GM19240 (cell line): ENCODE data around the gene CDH23.

Experiments
- DNase-seq: peaks from one replicate; pipeline ENCODE4 v3.0.0; 2011; ENCODE audit warnings: low spot score; ENCODE audit not compliant: insufficient read length

Gene CDH23

GRCh38 chr10:71392292-71392691 lies 4.4 kb upstream of the CDH23 start:
- DNase-seq: no peak

DNA sequence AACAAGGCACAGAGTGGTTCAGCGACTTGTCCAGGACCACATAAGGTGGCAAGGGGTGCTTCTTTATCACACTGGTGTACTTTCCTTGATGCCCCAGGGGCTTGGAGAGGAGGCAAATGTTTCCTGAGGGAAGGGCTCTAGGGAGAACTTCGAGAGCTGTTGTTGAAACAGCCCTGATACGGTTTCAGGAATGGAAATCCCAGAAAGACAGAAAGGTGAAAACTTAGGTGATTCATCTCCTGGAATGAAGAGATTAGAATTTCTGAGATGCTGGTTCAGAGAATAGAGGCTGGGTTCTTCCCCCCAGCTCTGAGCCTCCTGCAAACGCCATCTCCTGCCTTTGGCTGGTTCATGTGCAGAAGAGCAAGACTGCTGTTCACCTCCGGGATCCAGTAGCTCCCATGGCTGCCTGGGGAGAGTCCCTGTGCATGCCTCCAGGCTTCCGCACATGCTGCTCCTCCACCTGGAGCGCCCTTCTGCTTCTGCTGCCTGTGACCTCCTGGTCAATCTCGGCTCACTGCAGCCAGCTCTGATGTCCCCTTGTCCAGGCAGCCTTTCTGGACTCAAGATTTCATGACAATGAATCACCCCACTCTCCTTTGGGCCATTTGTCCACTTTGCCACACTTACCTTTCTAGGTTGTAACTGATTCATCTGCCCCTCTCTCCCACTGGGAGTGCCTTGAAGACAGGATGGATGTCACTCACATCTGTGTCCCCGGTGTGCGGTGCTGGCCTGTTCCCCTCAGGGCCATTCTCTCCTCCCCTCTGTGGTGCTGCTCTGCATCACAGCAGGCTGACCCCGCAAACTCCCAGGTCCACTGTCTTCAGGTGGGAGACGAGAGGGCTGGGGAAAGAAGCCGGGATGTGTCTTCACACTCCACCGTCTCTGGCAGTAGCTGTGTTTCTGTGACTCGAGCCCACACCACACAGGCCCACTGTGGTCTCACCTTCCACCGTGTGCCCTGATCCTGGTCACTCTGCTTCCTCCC lies 3.6 kb upstream of the CDH23 start:
- DNase-seq: no peak

- no peak for DNase-seq
Observed at GRCh38 chr10:71393841-71394475, 2.8 kb upstream of the CDH23 start.

- no peak for DNase-seq
Observed at GRCh38 chr10:71394926-71395562, 1.7 kb upstream of the CDH23 start.

DNA sequence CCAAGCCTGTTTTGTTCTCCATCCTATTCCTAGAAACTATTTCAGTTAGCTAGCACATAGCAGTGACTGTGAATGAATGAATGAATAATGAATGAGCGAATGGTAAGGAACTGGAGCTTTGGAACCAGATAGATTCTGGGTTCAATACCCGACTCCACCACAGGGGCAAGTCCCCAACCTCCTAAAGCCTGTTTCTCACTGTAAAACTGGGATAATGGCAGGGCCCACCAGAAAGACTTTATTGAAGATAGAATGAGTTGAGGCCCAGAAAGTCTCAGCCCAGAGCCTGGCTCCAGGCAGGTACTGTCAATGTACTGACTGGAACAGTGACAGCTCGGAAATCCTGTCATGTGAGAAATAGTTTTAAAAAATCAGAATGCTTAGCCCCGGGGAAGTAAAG lies 1.1 kb upstream of the CDH23 start:
- DNase-seq: no peak

DNA sequence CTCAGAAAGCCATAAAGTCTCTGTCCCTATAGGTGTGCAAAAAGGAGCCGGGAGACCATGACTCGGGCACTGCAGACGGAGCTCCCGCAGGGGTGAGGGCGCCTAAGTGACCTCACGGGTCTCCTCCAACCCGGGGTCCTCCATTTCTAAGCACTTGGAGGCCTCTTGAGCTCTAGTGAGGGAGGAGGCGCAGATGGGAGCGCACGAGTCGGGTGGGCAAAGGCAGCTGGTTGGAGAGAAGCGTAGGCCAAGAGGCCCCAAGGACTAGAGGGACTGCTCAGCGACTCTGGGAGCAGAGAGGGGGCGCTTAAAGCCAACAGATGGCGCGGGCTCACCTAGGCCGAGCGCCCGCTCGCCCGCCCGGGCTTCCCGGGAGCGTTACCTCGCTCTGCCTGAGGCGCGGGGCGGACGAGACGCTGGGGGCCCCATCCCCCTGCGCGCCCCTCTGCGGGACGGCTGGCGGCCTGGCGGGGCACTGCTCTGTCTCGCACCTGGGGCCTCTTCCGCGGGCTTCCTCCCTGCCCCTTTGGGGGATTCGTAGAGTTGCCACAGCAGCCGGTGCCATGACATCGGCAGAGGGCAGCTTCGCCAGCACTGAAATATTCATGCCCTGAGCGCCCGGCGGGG lies 523 bp upstream of the CDH23 start:
- no peak for DNase-seq

- DNase-seq: no peak
Observed at GRCh38 chr10:71397296-71398212, 834 bp downstream of the CDH23 start.

- DNase-seq: no peak
Observed at GRCh38 chr10:71398976-71399375, 2.3 kb downstream of the CDH23 start.

DNA sequence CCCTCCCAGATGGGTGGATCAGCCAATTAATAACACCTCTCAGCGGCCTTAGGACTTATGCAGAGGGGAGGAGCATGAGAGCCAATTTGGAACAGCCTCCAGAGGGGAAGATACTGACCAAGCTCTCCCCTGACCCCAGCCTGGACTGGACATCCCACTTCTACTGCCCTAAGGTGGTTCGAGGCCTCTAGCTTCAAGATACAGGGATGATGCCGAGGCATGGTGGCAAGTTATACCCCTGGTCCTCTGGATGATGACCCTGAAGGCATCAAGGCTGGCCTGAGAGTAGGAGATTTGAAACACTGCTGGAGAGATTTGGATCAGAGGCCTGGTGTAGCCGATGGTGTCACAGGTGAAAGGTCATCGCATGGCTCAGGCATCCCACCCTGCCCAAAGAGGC lies 3.2 kb downstream of the CDH23 start:
- no peak for DNase-seq

DNA sequence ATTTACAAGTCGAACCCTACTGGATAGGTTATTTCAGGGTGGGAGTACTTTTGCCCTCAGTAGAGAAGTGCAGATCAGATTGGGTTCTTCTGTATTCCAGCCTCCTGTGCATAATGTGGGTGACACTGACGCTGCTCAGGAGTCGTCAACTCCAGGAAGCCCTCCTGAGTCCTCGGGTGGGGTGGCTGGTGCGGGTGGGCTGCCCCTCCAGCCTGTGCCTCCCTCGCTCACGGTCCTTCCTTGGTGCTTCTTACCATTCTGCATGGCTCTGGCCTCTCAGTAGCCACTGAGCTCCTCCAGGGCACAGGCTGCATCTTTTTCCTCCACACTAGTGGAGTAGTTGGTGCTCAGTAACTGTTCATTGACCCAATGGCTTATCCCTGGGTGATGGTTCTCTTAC lies 4.3 kb downstream of the CDH23 start:
- no peak for DNase-seq

- DNase-seq: no peak
Observed at GRCh38 chr10:71402005-71402404, 5.3 kb downstream of the CDH23 start.

GRCh38 chr10:71404503-71405295 lies 8.0 kb downstream of the CDH23 start:
- DNase-seq: no peak

DNA sequence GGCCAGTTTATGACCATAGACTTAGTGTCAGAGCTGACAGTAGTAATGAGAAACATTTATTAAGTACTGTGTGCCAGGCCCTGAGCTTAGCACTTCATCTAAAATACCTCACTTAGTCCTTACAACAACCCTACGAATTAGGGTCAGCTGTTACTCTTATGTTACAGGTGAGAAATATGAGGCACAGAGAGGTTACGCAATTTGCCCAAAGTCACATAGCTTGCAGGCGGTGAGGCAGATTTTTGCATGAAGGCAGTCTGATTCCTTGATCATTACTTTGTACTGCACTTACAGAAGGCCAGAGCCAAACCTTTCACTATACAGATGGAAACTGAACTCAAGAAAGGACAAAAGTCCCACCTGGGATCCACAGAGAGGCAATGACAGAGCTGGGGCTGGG lies 10.2 kb downstream of the CDH23 start:
- DNase-seq: no peak

DNA sequence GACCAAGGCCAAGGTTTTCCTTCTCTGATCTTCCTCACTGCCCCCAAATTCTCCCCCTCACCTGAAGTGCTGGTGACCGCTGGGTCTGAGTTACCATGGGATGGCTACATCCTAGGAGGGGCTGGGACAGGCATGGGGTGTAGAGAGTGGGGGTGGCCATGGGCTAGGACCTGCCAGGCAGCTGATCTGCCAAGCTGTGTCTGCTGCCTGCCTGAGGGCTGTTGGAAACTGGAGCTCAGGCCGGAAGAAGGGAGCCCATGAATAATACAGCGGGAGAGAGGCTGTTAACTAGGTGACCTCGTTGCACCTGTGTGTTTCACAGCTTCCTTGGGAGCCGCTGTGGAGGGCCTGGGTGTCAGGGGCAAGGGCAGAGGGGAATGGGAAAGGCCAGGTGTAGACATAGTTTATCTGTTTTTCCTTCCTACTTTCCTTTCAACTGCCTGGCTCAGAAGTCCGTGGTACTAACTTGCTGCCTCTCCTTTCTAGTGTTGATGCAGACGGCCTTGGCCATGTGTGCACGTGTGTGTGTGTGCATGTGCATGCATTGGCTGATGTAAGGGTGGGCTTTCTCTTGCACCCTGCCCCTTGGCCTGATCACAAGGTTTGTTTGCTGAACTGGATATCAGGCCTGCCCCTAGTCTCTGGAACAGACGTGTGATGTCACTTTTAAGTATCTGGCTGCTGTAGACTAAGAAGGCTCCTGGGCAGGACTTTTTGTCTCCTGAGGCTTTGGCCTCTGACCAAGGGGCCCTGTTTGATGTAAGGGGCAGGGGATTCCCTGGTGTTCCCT lies 11.9 kb downstream of the CDH23 start:
- DNase-seq: no peak

- DNase-seq: no peak
Observed at GRCh38 chr10:71409516-71410104, 12.9 kb downstream of the CDH23 start.

- no peak for DNase-seq
Observed at GRCh38 chr10:71413581-71413980, 16.9 kb downstream of the CDH23 start.

DNA sequence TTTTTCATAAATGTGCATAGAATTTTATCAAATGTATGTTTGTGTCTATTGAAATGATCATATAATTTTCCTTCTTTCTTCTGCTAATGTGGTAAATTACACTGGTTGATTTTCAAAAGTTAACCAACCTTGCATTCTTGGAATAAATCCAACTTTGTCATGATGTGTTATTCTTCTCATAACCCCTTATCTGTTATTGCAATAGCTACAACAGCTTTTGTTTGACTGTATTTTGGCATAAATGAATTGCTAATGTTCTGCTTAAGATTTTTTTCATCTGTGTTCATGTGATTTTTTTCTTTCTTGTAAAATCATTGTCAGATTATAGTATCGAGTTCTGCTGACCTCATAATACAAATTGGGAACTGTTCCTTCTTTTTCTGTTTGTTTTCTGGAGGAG lies 17.6 kb downstream of the CDH23 start:
- no peak for DNase-seq

GRCh38 chr10:71419002-71419540 lies 22.4 kb downstream of the CDH23 start:
- DNase-seq: no peak
